Keratinocyte (primary cell): ENCODE measurements around the gene ARPC4. TPM values are rescaled to one million over a fixed set of nuclear protein-coding genes. Genes with fewer than 3 reads are reported as not detected.

Source experiments
- DNase-seq: peaks from one replicate; pipeline ENCODE4 v3.0.0-alpha.2; 2011; ENCODE audit warnings: low read depth, missing footprints, low spot score
- FAIRE-seq: peaks from 2 replicates; lab custom pipeline; 2011; peaks lifted over from hg19 to GRCh38; lab: Jason Lieb, UNC
- H2AFZ ChIP-seq: 2 replicates; pipeline ENCODE4 v1.6.0; 2012; ENCODE audit warnings: low read length, control low read depth, inconsistent platforms; ENCODE audit not compliant: control insufficient read depth
- H3K27ac ChIP-seq: 2 replicates; pipeline ENCODE4 v1.5.1; 2011; ENCODE audit warnings: low read length; ENCODE audit not compliant: control insufficient read depth, insufficient read depth
- H3K27me3 ChIP-seq: 3 replicates; pipeline ENCODE4 v1.6.0; 2011; ENCODE audit warnings: low read length; ENCODE audit not compliant: control insufficient read depth, insufficient read depth; ENCODE audit errors: extremely low read depth
- H3K36me3 ChIP-seq, 2 experiments: 2 replicates in 1 of 2; 3 replicates in 1 of 2; pipeline ENCODE4 v1.5.1; 2011; ENCODE audit warnings: low read length in 2 of 2, mild to moderate bottlenecking in 1 of 2; ENCODE audit not compliant: control insufficient read depth in 2 of 2, insufficient read depth in 2 of 2; ENCODE audit errors: extremely low read depth in 1 of 2
- H3K4me1 ChIP-seq: 3 replicates; pipeline ENCODE4 v1.5.1; 2011; ENCODE audit warnings: low read length; ENCODE audit not compliant: control insufficient read depth, insufficient read depth; ENCODE audit errors: extremely low read depth
- H3K4me2 ChIP-seq: 3 replicates; pipeline ENCODE4 v1.6.0; 2011; ENCODE audit warnings: low read depth, low read length; ENCODE audit not compliant: control insufficient read depth, insufficient read depth; ENCODE audit errors: extremely low read depth
- H3K4me3 ChIP-seq, 3 experiments: fragments of 200-600 bp in 1 of 3; sonication (generic) in 1 of 3; 2 replicates in 2 of 3; 3 replicates in 1 of 3; pipeline ENCODE4 v1.5.1; 2011 to 2016; ENCODE audit warnings: low read length in 3 of 3, mild to moderate bottlenecking in 3 of 3, control low read depth in 2 of 3, inconsistent platforms in 1 of 3, low read depth in 1 of 3, mixed read lengths in 1 of 3, mixed run types in 1 of 3, moderate library complexity in 1 of 3; ENCODE audit not compliant: control insufficient read depth in 2 of 3, insufficient read depth in 2 of 3; ENCODE audit errors: extremely low read depth in 1 of 3
- H3K79me2 ChIP-seq: 2 replicates; pipeline ENCODE4 v1.6.0; 2012; ENCODE audit warnings: low read length; ENCODE audit not compliant: control insufficient read depth, insufficient read depth
- H3K9ac ChIP-seq: 3 replicates; pipeline ENCODE4 v1.6.0; 2011; ENCODE audit warnings: low read length; ENCODE audit not compliant: control insufficient read depth, insufficient read depth; ENCODE audit errors: extremely low read depth
- H3K9me1 ChIP-seq: 3 replicates; pipeline ENCODE4 v1.6.0; 2011; ENCODE audit warnings: low read length; ENCODE audit not compliant: control insufficient read depth, insufficient read depth; ENCODE audit errors: extremely low read depth
- H3K9me3 ChIP-seq: 2 replicates; pipeline ENCODE4 v1.5.1; 2012; ENCODE audit warnings: low read depth, low read length; ENCODE audit not compliant: control insufficient read depth
- H4K20me1 ChIP-seq: 3 replicates; pipeline ENCODE4 v1.6.0; 2011; ENCODE audit warnings: low read length; ENCODE audit not compliant: control insufficient read depth, insufficient read depth; ENCODE audit errors: extremely low read depth
- EZH2 ChIP-seq: IDR thresholded peaks from one replicate; pipeline ENCODE4 v1.6.1; 2012; ENCODE audit warnings: inconsistent platforms, mild to moderate bottlenecking, low read length, moderate library complexity
- dilution Hi-C: fragments of 300-500 bp; cut with MboI; formaldehyde crosslinking; loops from one replicate; pipeline ENCODE4 v1.7.0; 2020; ENCODE audit warnings: low sequenced_read_pairs; ENCODE audit not compliant: extremely low pct_ligation_motif_present
- polyA plus RNA-seq, 5 experiments: library from polyadenylated mRNA; depleted of rRNA in 3 of 5; stranded (reverse) in 3 of 5; stranded (forward) in 1 of 5; unstranded in 1 of 5; fragments of >200 nt; gene quantifications; 1 replicate in 1 of 5; 2 replicates in 3 of 5; 3 replicates in 1 of 5; pipeline versions ENCODE4 v1.2.1 to v1.2.3, GENCODE V29; 2011 to 2012; ENCODE audit warnings: missing spikeins in 2 of 5, low read depth in 1 of 5, low replicate concordance in 1 of 5
- TF ChIP-seq, protein P1 (sequence below), 3 experiments: IDR thresholded peaks in 1 of 3; conservative IDR thresholded peaks in 1 of 3; optimal IDR thresholded peaks in 1 of 3; 2 replicates in 2 of 3; 3 replicates in 1 of 3; pipeline versions ENCODE3 to v1.5.1; 2011; ENCODE audit warnings: low read length in 3 of 3, mild to moderate bottlenecking in 3 of 3, moderate library complexity in 2 of 3, control low read depth in 1 of 3, inconsistent platforms in 1 of 3; ENCODE audit not compliant: insufficient read depth in 2 of 3; ENCODE audit errors: extremely low read depth in 1 of 3

Gene ARPC4
- polyA plus RNA-seq, 1 donor (not counting 4 experiments of a cell fraction or from before 2014, with no cell fraction given): 173 TPM

GRCh38 chr3:9818666-9819335, 25.9 kb downstream of the ARPC4 start:
- Histone ChIP-seq H3K4me3 (no peak overlapping the region), H4K20me1 (no peaks in the 10 kb centered on the region), H3K79me2 (no peaks in the 10 kb centered on the region), H3K4me2 (no peak overlapping the region), H3K4me1 (no peaks in the 10 kb centered on the region), H3K9ac (no peak overlapping the region), H2AFZ (no peak overlapping the region), H3K27ac (no peak overlapping the region), H3K9me1 (no peaks in the 10 kb centered on the region), H3K9me3 (no peaks in the 10 kb centered on the region), H3K36me3 (peaks cover 0 to 6% of the 10 kb centered on the region in 2 experiments), H3K27me3 (no peaks in the 10 kb centered on the region)
- no peak for FAIRE-seq
- TF ChIP-seq, protein P1, sequence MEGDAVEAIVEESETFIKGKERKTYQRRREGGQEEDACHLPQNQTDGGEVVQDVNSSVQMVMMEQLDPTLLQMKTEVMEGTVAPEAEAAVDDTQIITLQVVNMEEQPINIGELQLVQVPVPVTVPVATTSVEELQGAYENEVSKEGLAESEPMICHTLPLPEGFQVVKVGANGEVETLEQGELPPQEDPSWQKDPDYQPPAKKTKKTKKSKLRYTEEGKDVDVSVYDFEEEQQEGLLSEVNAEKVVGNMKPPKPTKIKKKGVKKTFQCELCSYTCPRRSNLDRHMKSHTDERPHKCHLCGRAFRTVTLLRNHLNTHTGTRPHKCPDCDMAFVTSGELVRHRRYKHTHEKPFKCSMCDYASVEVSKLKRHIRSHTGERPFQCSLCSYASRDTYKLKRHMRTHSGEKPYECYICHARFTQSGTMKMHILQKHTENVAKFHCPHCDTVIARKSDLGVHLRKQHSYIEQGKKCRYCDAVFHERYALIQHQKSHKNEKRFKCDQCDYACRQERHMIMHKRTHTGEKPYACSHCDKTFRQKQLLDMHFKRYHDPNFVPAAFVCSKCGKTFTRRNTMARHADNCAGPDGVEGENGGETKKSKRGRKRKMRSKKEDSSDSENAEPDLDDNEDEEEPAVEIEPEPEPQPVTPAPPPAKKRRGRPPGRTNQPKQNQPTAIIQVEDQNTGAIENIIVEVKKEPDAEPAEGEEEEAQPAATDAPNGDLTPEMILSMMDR (optimal IDR thresholded peaks at IDR 0.05 in 1 of 3, IDR thresholded peaks at IDR 0.05 in 1 of 3, conservative IDR thresholded peaks at IDR 0.05 in 1 of 3; ENCODE audit: extremely low read depth in 1 of 3, insufficient read depth in 2 of 3, low read length in 3 of 3): no peak
- TF ChIP-seq EZH2: no peak
- dilution Hi-C loops: no loop called here
- DNase-seq: no peak

DNA sequence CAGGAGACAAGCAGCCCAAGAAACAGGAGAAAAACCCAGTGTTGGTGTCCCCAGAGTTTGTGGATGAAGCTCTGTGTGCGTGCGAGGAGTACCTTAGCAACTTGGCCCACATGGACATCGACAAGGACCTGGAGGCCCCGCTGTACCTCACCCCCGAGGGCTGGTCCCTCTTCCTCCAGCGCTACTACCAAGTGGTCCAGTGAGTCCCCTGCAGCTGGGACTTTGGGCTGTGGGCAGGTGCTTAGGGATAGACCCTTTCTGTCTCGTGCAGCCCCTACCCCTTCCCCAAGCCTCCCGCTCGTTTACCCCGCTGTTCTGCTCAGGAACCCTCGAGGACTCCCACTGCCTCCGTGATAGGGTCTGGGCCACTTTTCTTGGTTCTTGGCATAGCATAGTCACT, 27.7 kb downstream of the ARPC4 start:
- FAIRE-seq: no peak
- no peak overlapping the region for H3K9ac ChIP-seq
- no peaks in the 10 kb centered on the region for H3K4me1 ChIP-seq
- no peak overlapping the region for H3K27ac ChIP-seq
- TF ChIP-seq, protein P1 (optimal IDR thresholded peaks at IDR 0.05 in 1 of 3, IDR thresholded peaks at IDR 0.05 in 1 of 3, conservative IDR thresholded peaks at IDR 0.05 in 1 of 3; ENCODE audit: extremely low read depth in 1 of 3, insufficient read depth in 2 of 3, low read length in 3 of 3): no peak
- no peak for TF ChIP-seq EZH2
- no peak overlapping the region for H3K4me2 ChIP-seq
- no peaks in the 10 kb centered on the region for H3K9me1 ChIP-seq
- no peak overlapping the region for H3K4me3 ChIP-seq
- dilution Hi-C loops: no loop called here
- H3K27me3 ChIP-seq: no peaks in the 10 kb centered on the region
- no peak overlapping the region for H2AFZ ChIP-seq
- H3K9me3 ChIP-seq: no peaks in the 10 kb centered on the region
- no peaks in the 10 kb centered on the region for H4K20me1 ChIP-seq
- H3K36me3 ChIP-seq: peaks cover 0 to 6% of the 10 kb centered on the region in 2 experiments
- DNase-seq: no peak
- H3K79me2 ChIP-seq: no peaks in the 10 kb centered on the region
